K562 (cell line): Measurements from ENCODE around the gene GHR.
"Not testable (repeated sequence)": the region's sequence is repeated elsewhere in the genome, so short reads cannot be mapped to it uniquely, and the experiment has no call there.

Experiments used
- DIDO1 ChIP-seq: fragments of 450-650 bp; IDR thresholded peaks from 2 replicates; pipeline ENCODE4 v1.6.1; 2016; ENCODE audit warnings: low read depth, missing biosample characterization, missing genetic modification characterization
- ETS2 ChIP-seq: IDR thresholded peaks from 2 replicates; pipeline ENCODE4 v1.6.1; 2016; ENCODE audit warnings: borderline replicate concordance, missing genetic modification characterization, mild to moderate bottlenecking, moderate library complexity, missing compliant biosample characterization; ENCODE audit not compliant: poor library complexity, severe bottlenecking
- L3MBTL2 ChIP-seq: fragments of 450-650 bp; IDR thresholded peaks from 2 replicates; pipeline ENCODE4 v1.6.1; 2016; ENCODE audit warnings: mild to moderate bottlenecking, moderate library complexity
- POLR2AphosphoS2 ChIP-seq: IDR thresholded peaks from 2 replicates; pipeline ENCODE4 v1.6.1; 2012; ENCODE audit warnings: low read length, improper control_type of control experiment
- ZBTB12 ChIP-seq: fragments of 250-450 bp; sonication (Bioruptor Pico); IDR thresholded peaks from 2 replicates; pipeline ENCODE4 v1.4.0; 2020
- ZNF184 ChIP-seq: sonication (generic); formaldehyde crosslinking; IDR thresholded peaks from 2 replicates; pipeline ENCODE4 v1.5.0; 2020; ENCODE audit warnings: missing genetic modification reagents
- TF ChIP-seq, protein P1 (sequence below), 3 experiments: IDR thresholded peaks in 2 of 3; conservative IDR thresholded peaks in 1 of 3; 2 replicates each; pipeline ENCODE4 v1.5.1; 2011 to 2012; ENCODE audit warnings: low read length in 3 of 3, mild to moderate bottlenecking in 3 of 3, control low read depth in 2 of 3, improper control_type of control experiment in 1 of 3, inconsistent platforms in 1 of 3, low read depth in 1 of 3, mixed read lengths in 1 of 3, moderate library complexity in 1 of 3; ENCODE audit not compliant: insufficient read depth in 2 of 3

DNA sequence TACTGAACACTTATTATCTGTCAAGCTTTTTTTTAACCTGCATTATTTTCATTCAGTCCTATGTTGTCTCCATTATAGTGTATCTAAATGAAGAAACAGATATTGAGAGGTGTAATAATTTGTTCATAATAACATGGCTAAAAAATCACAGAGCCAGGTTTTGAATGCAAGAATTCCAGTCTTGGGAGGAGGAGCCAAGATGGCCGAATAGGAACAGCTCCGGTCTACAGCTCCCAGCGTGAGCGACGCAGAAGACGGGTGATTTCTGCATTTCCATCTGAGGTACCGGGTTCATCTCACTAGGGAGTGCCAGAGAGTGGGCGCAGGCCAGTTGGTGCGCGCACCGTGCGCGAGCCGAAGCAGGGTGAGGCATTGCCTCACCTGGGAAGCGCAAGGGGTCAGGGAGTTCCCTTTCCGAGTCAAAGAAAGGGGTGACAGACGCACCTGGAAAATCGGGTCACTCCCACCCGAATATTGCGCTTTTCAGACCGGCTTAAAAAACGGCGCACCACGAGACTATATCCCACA, 311.4 kb downstream of the GHR start:
- peak; percentile 11; the same call in 1 of the 2 replicates for TF ChIP-seq L3MBTL2
- TF ChIP-seq, protein P1, sequence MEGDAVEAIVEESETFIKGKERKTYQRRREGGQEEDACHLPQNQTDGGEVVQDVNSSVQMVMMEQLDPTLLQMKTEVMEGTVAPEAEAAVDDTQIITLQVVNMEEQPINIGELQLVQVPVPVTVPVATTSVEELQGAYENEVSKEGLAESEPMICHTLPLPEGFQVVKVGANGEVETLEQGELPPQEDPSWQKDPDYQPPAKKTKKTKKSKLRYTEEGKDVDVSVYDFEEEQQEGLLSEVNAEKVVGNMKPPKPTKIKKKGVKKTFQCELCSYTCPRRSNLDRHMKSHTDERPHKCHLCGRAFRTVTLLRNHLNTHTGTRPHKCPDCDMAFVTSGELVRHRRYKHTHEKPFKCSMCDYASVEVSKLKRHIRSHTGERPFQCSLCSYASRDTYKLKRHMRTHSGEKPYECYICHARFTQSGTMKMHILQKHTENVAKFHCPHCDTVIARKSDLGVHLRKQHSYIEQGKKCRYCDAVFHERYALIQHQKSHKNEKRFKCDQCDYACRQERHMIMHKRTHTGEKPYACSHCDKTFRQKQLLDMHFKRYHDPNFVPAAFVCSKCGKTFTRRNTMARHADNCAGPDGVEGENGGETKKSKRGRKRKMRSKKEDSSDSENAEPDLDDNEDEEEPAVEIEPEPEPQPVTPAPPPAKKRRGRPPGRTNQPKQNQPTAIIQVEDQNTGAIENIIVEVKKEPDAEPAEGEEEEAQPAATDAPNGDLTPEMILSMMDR (IDR thresholded peaks at IDR 0.05 in 2 of 3, conservative IDR thresholded peaks at IDR 0.05 in 1 of 3; ENCODE audit: insufficient read depth in 2 of 3, low read depth in 1 of 3, low read length in 3 of 3) = not testable (repeated sequence)
- TF ChIP-seq ETS2 (tag); POLR2AphosphoS2; ZBTB12 (CRISPR knock-in tag); DIDO1 (tag); ZNF184 (CRISPR knock-in tag): not testable (repeated sequence)
